Measurements from ENCODE around the gene CASTOR2.

- TF ChIP-seq CTCF (conservative IDR thresholded peaks at IDR 0.05; ENCODE audit: low read depth, low read length), result no peak
- TF ChIP-seq EZH2phosphoT487 (IDR thresholded peaks at IDR 0.05; ENCODE audit: borderline replicate concordance, low read length), result no peak
- no peak for TF ChIP-seq EZH2 (IDR thresholded peaks at IDR 0.05; ENCODE audit: low read length, unreplicated experiment)
Observed at GRCh38 chr7:75042286-75042685, 77.8 kb downstream of the CASTOR2 start.
